Hindlimb muscle (tissue), 1 donor: ENCODE data around the gene DLGAP5. TPM values are rescaled to one million over a fixed set of nuclear protein-coding genes. Genes with fewer than 3 reads are reported as not detected.

ENCODE experiments used
- DNase-seq: peaks from one replicate; pipeline ENCODE4 v3.0.0-alpha.2; 2013
- polyA plus RNA-seq: library from polyadenylated mRNA; unstranded; fragments of 120-200 nt; gene quantifications from one replicate; pipeline ENCODE4 v1.2.1, GENCODE V29; 2013; ENCODE audit not compliant: insufficient read length

DLGAP5 gene
- polyA plus RNA-seq, 1 donor: 8.3 TPM

GRCh38 chr14:55107766-55108554 lies 83.4 kb downstream of the DLGAP5 start:
- DNase-seq: peak; percentile 79

DNA sequence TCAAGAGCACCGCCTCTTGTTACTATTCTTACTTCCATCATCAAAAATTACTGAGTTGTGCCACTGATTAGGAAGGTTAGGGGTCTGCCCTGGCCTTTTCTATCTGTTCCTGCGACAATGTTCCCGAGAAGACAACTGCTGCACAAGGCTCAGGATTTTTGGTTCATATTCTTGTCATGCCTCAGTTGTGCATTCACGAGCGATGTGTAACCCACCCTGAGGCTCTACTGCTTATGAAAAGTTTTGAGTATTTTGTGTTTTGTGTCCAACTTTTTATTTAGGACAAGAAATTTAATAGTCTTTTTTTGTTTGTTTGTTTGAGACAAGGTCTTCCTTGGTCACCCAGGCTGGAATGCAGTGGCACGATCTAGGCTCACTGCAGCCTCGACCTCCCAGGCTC lies 85.4 kb downstream of the DLGAP5 start:
- no peak for DNase-seq

DNA sequence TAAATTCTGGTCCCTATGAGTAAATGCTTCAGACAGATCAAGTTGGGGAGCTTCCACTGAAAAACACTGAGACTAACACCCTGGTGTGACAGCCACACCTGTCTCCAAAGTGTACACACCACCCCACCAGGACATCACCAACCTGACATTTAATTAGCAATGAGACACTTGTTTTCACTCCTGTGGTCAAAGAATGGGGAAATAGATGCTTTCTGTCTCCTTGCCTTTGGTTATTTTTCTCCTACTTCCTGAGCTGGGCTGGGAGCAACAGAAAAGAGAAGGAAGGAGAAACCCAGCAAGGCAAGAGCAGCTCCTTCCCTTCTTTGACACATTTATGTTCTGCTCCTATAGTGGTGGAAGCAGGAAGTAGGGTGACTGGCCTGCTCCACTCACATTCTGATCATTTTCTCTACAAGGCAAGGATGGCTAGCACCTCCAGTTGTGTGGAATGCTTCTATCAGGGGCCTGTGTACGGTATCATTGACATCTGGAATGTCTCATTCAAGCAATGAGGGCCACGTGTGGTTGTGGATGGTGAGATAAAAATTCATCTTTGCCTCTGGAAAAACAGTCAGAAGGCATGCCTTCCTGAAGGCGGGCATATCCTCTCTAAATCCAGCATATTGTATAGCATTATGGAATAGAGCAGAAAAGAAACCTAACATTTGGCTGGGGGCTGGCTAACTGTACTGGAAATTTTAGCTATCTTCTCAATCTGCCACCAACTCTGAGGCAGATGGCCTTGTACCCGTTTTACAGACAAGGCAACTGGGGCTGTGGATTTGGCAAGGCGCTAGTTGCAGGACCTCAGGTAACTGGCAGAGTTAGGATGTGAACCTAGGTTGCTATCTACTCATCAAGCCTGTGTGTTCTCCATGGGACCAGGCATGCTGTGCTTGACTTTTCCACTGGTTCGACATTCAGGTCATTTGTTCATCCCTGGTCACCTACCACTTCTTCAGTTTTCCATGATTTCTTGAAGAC lies 87.1 kb downstream of the DLGAP5 start:
- no peak for DNase-seq

DNA sequence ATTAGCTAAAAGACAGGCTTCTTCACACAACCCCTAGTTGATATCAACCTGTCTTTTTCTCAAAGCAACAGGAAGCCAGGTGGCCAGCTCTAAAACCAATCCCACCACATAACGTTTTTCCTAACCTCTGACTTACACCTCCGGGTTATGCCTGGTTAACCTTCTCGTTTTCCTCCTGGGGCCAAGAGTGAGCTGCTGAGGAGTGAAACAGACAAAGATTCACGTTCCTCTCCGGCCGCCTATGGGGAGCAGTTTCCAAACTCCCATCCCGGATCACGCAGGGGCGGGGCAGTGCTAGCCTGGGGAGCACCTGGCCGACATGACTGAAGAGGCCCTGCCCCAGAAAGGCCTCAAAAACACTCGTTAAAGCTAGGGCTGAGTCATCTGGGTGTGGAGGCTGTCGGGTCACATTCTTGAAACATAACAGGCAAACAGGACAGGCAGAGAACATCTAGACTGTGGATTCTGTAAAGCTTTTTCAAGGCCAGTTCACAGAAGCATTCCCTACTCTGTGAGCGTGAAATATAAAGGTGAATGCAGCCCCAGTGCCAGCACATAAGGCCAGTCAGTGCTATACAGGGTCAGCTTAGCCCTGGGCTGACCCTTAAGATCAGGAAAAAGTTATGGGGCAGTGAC lies 88.3 kb downstream of the DLGAP5 start:
- peak; percentile 63 for DNase-seq

DNA sequence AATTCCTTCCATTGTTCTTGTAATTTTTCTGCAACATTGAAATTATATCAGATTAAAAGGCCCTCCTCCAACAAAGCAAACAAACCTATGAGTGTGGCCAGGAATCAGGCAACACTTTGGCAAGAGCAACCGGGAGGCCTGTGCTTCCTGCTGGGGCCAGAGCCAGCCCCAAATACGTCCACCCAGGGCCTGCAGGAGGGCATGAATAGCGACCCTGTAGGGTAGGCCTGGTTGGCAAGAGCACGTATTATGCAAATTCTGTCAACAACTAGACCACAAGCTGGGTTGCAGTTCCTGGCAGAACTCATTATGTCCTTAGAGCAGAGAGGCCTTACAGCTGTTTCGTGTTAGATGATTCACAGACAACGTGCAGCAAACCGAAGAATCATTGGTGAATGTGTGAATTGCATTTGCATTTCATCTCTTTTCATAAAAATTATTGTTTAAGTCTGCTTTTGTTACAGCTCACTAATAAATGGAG lies 89.2 kb downstream of the DLGAP5 start:
- DNase-seq: peak; percentile 75

GRCh38 chr14:55101698-55102097 lies 89.7 kb downstream of the DLGAP5 start:
- no peak for DNase-seq

DNA sequence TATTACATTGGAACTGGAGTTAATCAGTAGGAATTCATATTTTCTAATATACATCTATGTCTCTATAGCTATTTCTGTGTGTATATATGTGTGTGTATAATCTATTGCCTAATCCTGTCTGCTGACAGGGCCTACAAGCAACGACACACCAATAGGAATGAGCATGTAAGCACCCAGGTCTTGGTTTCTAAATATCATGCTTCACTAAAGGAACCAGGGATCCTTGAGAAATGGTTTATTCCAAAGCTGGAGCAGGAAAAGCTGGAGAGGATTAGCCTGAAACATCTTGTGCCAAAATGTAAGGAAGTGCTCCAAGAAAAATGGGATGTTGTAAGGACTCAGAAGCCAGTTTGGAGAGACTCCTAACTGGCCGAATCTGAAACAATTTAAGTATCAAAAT lies 91.6 kb downstream of the DLGAP5 start:
- DNase-seq: peak; percentile 83

DNA sequence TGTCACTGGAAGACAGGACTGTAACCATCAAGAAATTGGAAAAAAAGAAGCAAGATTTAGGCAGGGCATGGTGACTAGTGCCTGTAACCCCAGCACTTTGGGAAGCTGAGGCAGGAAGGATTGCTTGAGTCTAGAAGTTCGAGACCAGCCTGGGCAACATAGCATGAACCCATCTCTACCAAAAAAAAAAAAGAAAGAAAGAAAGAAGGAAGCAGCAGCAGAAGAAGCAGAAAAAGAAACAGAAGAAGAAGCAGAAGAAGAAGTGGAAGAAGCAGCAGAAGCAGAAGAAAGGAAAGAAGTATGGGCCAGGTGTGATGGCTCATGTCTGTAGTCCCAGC lies 92.9 kb downstream of the DLGAP5 start:
- DNase-seq: no peak

Other genes with a start within 250 kb of the DLGAP5 start
- gene WDHD1, start 164.5 kb downstream of the DLGAP5 start, polyA plus RNA-seq: 7.9 TPM
- 8.8 TPM for gene SOCS4, start 164.3 kb downstream of the DLGAP5 start, polyA plus RNA-seq
- 66.6 TPM for gene MAPK1IP1L, start 139.9 kb downstream of the DLGAP5 start, polyA plus RNA-seq
- 41.9 TPM for gene LGALS3, start 62.3 kb downstream of the DLGAP5 start, polyA plus RNA-seq
- 15.8 TPM for gene FBXO34, start 79.8 kb upstream of the DLGAP5 start, polyA plus RNA-seq
- gene ATG14, start 220.2 kb upstream of the DLGAP5 start, polyA plus RNA-seq: 18.1 TPM
- gene TBPL2, start 249.0 kb upstream of the DLGAP5 start, polyA plus RNA-seq: not detected